Kidney (tissue), 14 donors: ENCODE results near the gene NAB2. TPM values are rescaled to one million over a fixed set of nuclear protein-coding genes. Genes with fewer than 3 reads are reported as not detected.

Source experiments
- DNase-seq, 5 donors: peaks; one replicate each; pipeline ENCODE4 v3.0.0-alpha.2; 2013 to 2020
- FAIRE-seq: peaks from 2 replicates; lab custom pipeline; 2012; peaks lifted over from hg19 to GRCh38; lab: Jason Lieb, UNC
- H3K27ac ChIP-seq, 2 donors: one replicate each; pipeline ENCODE4 v1.7.0; 2013; ENCODE audit warnings: low read depth in 2 of 2, low read length in 2 of 2, inconsistent platforms in 1 of 2
- H3K27me3 ChIP-seq: one replicate; pipeline ENCODE4 v1.7.1; 2013; ENCODE audit warnings: low read length, inconsistent platforms; ENCODE audit not compliant: control insufficient read depth, insufficient read depth
- H3K36me3 ChIP-seq, 3 donors: one replicate each; pipeline versions ENCODE4 v1.7.0 to v1.7.1; 2013; ENCODE audit warnings: low read length in 3 of 3, control low read depth in 1 of 3, inconsistent platforms in 1 of 3; ENCODE audit not compliant: insufficient read depth in 3 of 3, control insufficient read depth in 2 of 3
- H3K4me1 ChIP-seq, 3 donors: one replicate each; pipeline versions ENCODE4 v1.7.0 to v1.7.1; 2013; ENCODE audit warnings: low read length in 3 of 3, inconsistent platforms in 1 of 3, low read depth in 1 of 3; ENCODE audit not compliant: control insufficient read depth in 2 of 3, insufficient read depth in 2 of 3
- H3K4me3 ChIP-seq, 3 donors: one replicate each; pipeline versions ENCODE4 v1.7.0 to v1.8.1; 2013; ENCODE audit warnings: low read length in 3 of 3, control low read depth in 1 of 3, inconsistent platforms in 1 of 3
- H3K9ac ChIP-seq, 3 donors: one replicate each; pipeline versions ENCODE4 v1.7.0 to v1.7.1; 2013; ENCODE audit warnings: low read length in 3 of 3, control low read depth in 1 of 3, inconsistent platforms in 1 of 3
- H3K9me3 ChIP-seq, 3 donors: one replicate each; pipeline versions ENCODE4 v1.7.0 to v1.7.1; 2013; ENCODE audit warnings: low read length in 3 of 3, control low read depth in 1 of 3, inconsistent platforms in 1 of 3; ENCODE audit not compliant: control insufficient read depth in 2 of 3, insufficient read depth in 1 of 3
- intact Hi-C: fragments of 100-400 bp; cut with DNase I; formaldehyde crosslinking; loops from one replicate; pipeline ENCODE4 v1.11.1; 2022
- polyA plus RNA-seq: library from polyadenylated mRNA; stranded (reverse); fragments of 350-450 nt; fragmentation: Illumina TruSeq; extraction: RNeasy Lipid Tissue Mini Kit (QIAGEN cat#74804); gene quantifications from one replicate; pipeline ENCODE4 v1.2.3, GENCODE V29; 2014; ENCODE audit warnings: low read depth, low replicate concordance; ENCODE audit not compliant: insufficient read depth
- total RNA-seq: library from RNA; stranded (reverse); fragmentation: NEBNext Ultra II Directional; extraction: Animal tissue kit (Norgen Biotek cat#: 25700); gene quantifications from one replicate; pipeline ENCODE4 v1.2.1, GENCODE V29; 2021
- TF ChIP-seq, protein P1 (sequence below): IDR thresholded peaks from 3 replicates; pipeline ENCODE4 v1.5.1; 2012; ENCODE audit warnings: mild to moderate bottlenecking, moderate library complexity, borderline replicate concordance; ENCODE audit not compliant: insufficient read depth; ENCODE audit errors: extremely low read depth
- donor health status: control.
- donor health status: control.
- donor health status: control.
- donor health status: control.
- donor health status: control.
- donor health status: DM: yes; HTN: yes; CAD: no.
- donor health status: Normal renal cell carcinoma (clear cell type).

NAB2 gene
- total and polyA plus RNA-seq, 2 donors from 2014 or later = 13.9 to 28.0 TPM

DNA sequence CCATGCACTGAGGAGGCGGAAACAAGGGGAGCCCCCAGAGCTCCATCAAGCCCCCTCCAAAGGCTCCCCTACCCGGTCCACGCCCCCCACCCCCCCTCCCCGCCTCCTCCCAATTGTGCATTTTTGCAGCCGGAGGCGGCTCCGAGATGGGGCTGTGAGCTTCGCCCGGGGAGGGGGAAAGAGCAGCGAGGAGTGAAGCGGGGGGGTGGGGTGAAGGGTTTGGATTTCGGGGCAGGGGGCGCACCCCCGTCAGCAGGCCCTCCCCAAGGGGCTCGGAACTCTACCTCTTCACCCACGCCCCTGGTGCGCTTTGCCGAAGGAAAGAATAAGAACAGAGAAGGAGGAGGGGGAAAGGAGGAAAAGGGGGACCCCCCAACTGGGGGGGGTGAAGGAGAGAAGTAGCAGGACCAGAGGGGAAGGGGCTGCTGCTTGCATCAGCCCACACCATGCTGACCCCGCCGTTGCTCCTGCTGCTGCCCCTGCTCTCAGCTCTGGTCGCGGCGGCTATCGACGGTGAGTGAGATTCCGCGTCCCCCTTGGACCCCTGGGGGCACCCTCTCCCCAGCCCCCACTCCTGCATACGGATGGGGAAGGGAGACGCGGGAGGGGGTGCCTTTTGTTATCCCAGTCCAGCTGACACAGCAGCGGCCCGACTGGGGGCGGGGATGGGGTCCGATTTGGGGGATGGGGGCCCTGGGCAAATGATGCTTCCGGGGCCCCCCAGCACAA, 39.8 kb downstream of the NAB2 start:
- Histone ChIP-seq H3K4me3 (peak overlapping the region; percentile 69 to 91 (median 71)), H3K4me1 (peaks cover 0 to 21% (median 10%) of the 10 kb centered on the region in 3 donors), H3K27me3 (no peaks in the 10 kb centered on the region), H3K27ac (peak overlapping the region; percentile 84 to 98), H3K9me3 (no peaks in the 10 kb centered on the region), H3K36me3 (no peaks in the 10 kb centered on the region), H3K9ac (peak overlapping the region; percentile 39 to 61 (median 47))
- FAIRE-seq = no peak
- intact Hi-C loops = no loop called here
- TF ChIP-seq, protein P1, sequence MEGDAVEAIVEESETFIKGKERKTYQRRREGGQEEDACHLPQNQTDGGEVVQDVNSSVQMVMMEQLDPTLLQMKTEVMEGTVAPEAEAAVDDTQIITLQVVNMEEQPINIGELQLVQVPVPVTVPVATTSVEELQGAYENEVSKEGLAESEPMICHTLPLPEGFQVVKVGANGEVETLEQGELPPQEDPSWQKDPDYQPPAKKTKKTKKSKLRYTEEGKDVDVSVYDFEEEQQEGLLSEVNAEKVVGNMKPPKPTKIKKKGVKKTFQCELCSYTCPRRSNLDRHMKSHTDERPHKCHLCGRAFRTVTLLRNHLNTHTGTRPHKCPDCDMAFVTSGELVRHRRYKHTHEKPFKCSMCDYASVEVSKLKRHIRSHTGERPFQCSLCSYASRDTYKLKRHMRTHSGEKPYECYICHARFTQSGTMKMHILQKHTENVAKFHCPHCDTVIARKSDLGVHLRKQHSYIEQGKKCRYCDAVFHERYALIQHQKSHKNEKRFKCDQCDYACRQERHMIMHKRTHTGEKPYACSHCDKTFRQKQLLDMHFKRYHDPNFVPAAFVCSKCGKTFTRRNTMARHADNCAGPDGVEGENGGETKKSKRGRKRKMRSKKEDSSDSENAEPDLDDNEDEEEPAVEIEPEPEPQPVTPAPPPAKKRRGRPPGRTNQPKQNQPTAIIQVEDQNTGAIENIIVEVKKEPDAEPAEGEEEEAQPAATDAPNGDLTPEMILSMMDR = no peak
- DNase-seq = peak in 3 of 5 donors; percentile 27 to 79 (median 46)

DNA sequence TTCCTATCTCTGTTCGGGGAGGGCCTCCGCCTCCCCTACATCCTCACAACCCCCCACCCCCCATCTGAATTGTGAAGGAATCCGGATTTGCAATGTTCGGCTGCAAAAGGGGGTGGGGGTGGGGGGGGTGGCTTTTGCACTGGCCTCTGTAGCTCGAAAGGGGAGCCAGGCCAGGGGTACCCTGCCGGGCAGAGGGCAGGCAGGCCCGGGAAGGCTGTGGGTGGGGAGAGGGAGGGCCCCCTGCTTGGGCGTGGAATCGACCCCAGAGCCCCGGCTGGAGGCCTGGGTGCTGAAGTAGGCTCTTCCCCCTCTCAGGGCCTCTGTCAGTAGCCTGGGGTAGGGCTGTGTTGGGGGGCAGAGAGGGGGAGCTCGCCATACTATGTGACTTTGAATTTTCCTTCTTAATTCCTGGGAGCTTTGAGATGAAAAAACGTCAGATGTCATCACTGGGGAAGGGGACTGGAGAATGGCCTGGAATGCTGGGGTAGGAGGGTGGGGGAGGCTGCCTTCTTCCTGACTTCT, 40.5 kb downstream of the NAB2 start:
- FAIRE-seq = no peak
- no peaks in the 10 kb centered on the region for H3K36me3 ChIP-seq
- peak in 2 of 5 donors; percentile 62 to 65 for DNase-seq
- TF ChIP-seq, protein P1 = no peak
- H3K9me3 ChIP-seq = no peaks in the 10 kb centered on the region
- intact Hi-C loops = no loop called here
- peaks cover 0 to 21% (median 10%) of the 10 kb centered on the region in 3 donors for H3K4me1 ChIP-seq
- H3K27ac ChIP-seq = peak overlapping the region; percentile 43 to 84
- H3K9ac ChIP-seq = peak overlapping the region in 2 of 3 donors; percentile 12 to 61
- peak overlapping the region; percentile 28 to 91 (median 63) for H3K4me3 ChIP-seq
- no peaks in the 10 kb centered on the region for H3K27me3 ChIP-seq

DNA sequence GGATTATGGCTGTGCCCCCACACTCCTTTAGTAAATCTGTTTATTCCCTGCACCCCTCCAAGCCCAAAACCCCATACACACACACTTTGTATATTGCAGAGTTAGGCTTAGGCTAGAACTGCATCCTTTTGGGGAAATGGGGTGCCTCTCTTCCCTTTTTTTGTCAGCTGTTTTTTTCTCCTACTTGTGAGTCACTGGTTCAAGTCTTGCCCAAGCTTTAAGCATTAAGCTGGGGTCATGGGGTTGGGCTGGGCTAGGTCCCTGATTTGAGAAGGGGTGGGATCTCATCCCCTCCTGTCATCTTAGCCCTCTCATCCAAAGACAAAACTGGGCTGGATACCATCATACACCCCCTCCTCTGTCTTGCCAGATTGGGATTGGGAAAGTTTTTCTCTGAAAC, 41.0 kb downstream of the NAB2 start:
- no peak for FAIRE-seq
- Histone ChIP-seq H3K27ac (peak overlapping the region in 1 of 2 donors; percentile 84), H3K27me3 (no peaks in the 10 kb centered on the region), H3K4me3 (peak overlapping the region; percentile 28 to 91 (median 61)), H3K36me3 (no peaks in the 10 kb centered on the region), H3K4me1 (peaks cover 0 to 21% (median 10%) of the 10 kb centered on the region in 3 donors), H3K9me3 (no peaks in the 10 kb centered on the region), H3K9ac (peak overlapping the region in 2 of 3 donors; percentile 2 to 12)
- no peak for DNase-seq
- TF ChIP-seq, protein P1 = no peak
- intact Hi-C loops = no loop called here
